NCI-H82 (cell line): Measurements from ENCODE around the gene SMAD3.

ENCODE experiments used
- DNase-seq: peaks from one replicate; lab custom pipeline; 2025; lab: John Stamatoyannopoulos, UW

The SMAD3 gene

GRCh38 chr15:67166280-67167009 lies 101.0 kb downstream of the SMAD3 start:
- no peak for DNase-seq

- DNase-seq: no peak
These were observed 101.7 kb downstream of the SMAD3 start for GRCh38 chr15:67167091-67167490.

GRCh38 chr15:67168694-67169093 lies 103.3 kb downstream of the SMAD3 start:
- DNase-seq: no peak

DNA sequence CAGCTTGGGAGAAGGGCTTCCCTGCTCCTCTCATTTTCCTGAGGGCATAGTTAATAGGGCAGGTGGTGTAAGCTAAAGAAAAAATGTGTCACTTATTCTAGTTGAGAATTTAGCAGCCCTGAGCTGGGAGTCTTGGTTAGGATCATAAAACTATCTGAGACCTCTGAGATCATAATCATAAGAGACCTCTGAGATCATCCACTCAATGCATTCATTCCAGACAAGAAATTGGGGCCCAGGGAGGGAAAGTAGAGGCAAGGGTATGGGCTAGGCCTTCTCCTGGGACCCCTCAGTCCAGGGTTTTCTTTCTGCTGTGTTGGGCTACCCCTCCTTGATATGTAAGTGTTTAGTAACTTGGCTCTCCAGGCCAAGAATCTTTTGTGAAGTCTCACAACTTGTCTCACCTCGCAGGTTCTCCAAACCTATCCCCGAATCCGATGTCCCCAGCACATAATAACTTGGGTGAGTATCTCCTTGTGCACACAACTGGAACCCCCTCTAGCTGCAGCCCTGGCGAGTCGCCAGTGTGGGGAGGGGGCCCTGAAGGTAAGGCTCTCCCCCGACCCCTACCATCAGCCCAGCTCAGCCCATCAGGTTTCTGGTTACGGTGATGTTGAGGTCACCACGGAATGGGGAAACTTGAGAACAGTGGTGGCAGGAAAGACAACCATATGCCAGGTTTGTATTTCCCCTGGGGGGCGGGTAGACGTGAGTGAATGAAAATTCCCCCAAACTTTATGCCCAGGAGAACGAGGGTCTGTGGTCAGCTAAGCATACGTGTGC lies 104.9 kb downstream of the SMAD3 start:
- DNase-seq: no peak

- DNase-seq: no peak
These were observed 106.1 kb downstream of the SMAD3 start for GRCh38 chr15:67171471-67171870.

- DNase-seq: no peak
These were observed 106.8 kb downstream of the SMAD3 start for GRCh38 chr15:67172172-67172571.

DNA sequence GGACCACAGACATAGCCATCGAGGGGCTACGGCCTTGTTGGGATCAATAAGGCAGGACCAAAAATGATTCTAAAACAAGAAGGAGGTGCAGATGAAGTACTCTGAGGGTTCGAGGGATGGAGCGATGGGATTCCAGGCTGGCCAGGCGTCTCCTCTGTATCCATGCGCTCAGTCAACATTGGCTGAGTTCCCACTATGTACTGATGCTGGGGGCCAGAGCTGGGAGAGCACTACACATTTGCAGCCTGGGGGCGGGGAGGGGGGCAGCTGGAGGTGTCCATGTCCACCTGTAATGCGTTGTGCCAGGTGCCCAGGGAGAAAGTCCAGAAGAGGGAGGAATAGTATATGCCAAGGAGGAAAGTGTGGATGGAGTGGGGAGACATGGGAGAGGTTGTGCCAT lies 107.6 kb downstream of the SMAD3 start:
- no peak for DNase-seq

DNA sequence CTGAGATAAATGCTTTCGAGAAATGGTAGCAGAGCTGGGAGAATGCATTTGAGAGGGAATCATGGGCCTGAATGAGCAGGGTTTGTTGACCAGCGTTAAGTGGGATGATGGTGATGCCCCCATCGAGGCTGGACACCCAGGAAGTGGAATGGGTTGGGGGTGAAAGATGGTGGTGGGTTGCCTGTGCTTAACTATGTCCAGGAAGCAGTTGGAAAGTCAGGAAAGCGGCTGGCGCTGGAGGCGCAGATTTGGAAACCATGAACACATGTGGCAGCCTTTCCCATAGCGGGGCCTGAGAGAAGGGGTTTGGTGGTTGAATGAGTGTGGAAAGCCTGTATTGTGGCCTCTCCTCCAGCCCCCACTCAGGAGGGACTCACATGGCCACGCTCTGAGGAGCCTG lies 108.4 kb downstream of the SMAD3 start:
- DNase-seq: no peak

DNA sequence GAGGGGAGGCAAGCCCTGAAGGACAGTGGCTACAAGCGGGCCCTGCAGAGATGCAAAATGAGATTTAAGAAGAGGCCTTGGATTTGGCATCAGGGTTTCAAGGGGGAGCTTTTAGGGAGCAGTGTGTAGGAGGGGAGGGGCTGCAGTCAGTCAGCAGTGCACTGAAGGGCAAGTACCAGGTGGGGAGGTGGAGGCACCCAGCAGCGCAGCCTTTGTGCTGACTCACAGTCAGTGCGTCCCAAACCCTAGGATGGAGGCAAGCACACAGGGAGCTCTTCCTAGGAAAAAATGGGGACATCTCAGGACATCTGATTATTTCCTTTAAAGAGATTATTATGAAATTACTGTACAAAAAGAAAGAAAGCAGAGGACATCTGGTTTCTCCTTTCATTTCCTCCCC lies 109.0 kb downstream of the SMAD3 start:
- no peak for DNase-seq

DNA sequence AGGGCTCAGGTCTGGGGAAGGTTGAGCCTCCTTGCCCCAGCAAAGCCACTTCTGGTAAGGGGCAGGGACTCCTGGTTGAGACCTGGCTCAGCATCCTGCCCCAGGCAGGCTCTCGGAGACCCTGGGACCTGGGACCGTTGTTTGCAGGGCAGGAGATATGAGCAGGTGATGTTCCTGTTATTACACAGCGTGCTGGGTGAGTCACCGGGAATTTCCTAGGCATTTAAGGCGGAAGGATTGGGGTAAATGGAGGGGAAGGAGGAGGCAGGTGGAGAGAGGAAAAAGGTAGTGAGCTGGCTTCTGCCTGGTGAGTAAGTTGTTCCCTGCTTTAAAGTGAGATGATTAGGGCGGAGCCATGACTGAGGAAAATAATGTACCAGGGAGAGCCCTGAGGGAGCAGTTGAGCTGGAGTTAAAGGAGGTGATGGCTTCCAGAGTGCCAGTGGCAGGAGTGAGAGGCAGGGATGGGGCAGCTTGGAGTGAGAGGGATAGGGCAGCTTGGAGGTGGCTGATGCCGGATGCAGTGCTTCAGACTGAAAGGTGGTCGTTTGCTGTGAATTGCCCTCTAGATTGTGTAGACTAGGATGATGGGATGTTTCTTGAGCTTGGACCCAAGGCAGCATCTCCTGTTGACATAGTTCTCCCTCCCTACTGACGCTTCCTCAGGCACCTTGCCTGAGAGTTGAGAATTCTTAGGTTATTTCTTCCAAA lies 109.6 kb downstream of the SMAD3 start:
- DNase-seq: no peak

- DNase-seq: no peak
These were observed 110.3 kb downstream of the SMAD3 start for GRCh38 chr15:67175643-67176071.

GRCh38 chr15:67176195-67176971 lies 111.0 kb downstream of the SMAD3 start:
- peak; percentile 81 for DNase-seq

GRCh38 chr15:67177752-67178151 lies 112.3 kb downstream of the SMAD3 start:
- DNase-seq: no peak

DNA sequence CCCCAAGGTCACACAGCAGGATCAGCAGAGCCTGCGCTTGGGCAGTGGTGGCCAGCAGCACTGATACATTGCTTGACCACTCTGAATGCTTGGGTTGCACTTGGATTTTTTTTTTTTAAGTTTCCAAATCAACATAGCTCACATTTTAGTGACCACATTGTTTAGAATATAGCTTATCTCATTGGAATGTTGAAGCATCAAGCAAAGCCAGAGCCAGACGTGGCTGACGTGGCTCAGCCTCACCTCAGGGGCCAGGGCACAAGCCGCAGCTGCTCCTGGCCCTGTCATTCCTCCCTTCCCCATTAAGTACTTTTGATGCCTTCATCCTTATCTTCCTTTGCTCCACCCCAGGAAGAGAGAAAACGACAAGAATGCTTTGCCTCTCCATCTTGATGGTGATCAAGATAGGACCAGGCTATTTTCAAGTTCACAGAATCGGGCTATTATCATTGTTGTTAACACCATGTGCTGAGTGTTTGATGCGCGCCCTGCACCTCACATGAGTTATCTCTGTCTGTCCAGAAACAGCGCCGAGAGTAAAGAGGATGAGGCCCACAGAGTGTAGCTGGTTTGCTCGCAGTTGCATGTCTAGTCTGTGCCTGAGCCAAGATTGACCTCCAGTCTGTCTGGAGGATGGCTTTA lies 113.3 kb downstream of the SMAD3 start:
- no peak for DNase-seq

- DNase-seq: peak; percentile 44
These were observed 114.1 kb downstream of the SMAD3 start for GRCh38 chr15:67179411-67179995.

- DNase-seq: no peak
These were observed 114.6 kb downstream of the SMAD3 start for GRCh38 chr15:67180035-67180434.

DNA sequence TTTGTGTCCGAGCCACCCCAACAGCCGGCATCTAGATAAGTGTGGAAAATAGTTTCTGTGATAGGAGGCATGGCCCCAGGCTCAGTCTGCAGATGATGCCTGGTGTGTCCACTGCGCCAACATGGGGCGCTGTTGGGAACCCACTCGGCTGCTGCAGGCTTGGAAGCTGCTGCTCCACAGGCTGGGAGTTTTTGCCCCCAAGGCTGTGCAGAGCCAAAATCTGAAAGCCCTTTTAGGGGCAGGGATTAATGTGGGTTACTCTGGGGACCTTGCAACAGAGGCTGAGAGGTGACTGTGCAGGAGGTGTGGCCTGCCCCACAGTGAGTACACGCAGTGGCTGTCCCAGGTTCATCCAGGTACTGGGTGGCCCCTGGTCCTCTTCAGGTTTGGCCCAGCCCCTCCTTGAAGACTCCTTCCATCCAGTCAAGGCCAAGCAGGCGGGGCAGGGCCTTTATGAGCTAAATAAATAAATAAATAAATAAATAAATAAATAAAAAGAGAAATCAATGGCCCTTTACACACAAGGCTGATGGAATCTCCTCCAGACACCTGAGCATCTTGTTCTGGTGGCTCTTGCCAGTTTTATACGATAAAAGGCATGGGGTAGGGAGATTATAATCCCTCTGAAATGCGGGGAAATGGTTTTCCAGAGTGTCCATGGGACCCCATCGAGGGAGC lies 115.3 kb downstream of the SMAD3 start:
- DNase-seq: no peak

DNA sequence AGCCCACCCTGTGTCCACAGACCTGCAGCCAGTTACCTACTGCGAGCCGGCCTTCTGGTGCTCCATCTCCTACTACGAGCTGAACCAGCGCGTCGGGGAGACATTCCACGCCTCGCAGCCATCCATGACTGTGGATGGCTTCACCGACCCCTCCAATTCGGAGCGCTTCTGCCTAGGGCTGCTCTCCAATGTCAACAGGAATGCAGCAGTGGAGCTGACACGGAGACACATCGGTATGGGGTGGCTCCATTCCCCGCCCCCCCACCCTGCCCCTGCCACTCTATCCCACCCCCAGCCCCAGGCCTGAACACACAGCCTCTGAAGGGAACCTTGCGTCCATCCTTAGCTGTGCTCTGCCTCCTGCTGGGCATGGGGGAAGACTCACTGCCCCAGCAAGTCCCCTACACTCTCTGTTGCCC lies 115.8 kb downstream of the SMAD3 start:
- no peak for DNase-seq

- DNase-seq: no peak
These were observed 118.2 kb downstream of the SMAD3 start for GRCh38 chr15:67183443-67184169.
